AG04449 (cell line): ENCODE data around the gene ADAMTS12.

Experiments
- CTCF ChIA-PET: fragments of 350-600 bp; formaldehyde crosslinking; extraction: SDS; loops from one replicate; lab custom pipeline; 2021; ENCODE audit warnings: antibody characterized with exemption; lab: Yijun Ruan, JAX
- POLR2A ChIA-PET: fragments of 400-600, 350-600 bp; formaldehyde crosslinking; extraction: SDS; loops from one replicate; lab custom pipeline; 2020; ENCODE audit warnings: antibody characterized with exemption, inconsistent platforms; lab: Yijun Ruan, JAX
- DNase-seq: peaks from one replicate; pipeline ENCODE4 v3.0.0-alpha.2; 2010; ENCODE audit warnings: low read depth, low spot score
- H3K4me3 ChIP-seq: 2 replicates; pipeline ENCODE4 v1.5.1; 2011; ENCODE audit warnings: low read depth, mild to moderate bottlenecking, control low read depth, low read length
- CTCF ChIP-seq: IDR thresholded peaks from one replicate; pipeline ENCODE4 v1.5.1; 2011; ENCODE audit warnings: mild to moderate bottlenecking, moderate library complexity, low read length, control low read depth, inconsistent platforms; ENCODE audit not compliant: insufficient read depth; ENCODE audit errors: missing control alignments

The ADAMTS12 gene

GRCh38 chr5:33635582-33635981 is 256.2 kb downstream of the ADAMTS12 start:
- ChIA-PET POLR2A (no interaction called here), CTCF (interaction anchor here (0.9 kb wide), 1 partner anchor 13 kb away, joined by 3 read pairs; no protein-coding TSS in a partner anchor)
- no peak for DNase-seq
- TF ChIP-seq CTCF: no peak
- no peak overlapping the region for H3K4me3 ChIP-seq

- DNase-seq: no peak
- H3K4me3 ChIP-seq: no peak overlapping the region
- POLR2A ChIA-PET: no interaction called here
- CTCF ChIA-PET: no interaction called here
- no peak for TF ChIP-seq CTCF
These were observed 258.1 kb downstream of the ADAMTS12 start for GRCh38 chr5:33633699-33634098.

- ChIA-PET POLR2A (no interaction called here), CTCF (interaction anchor here (1.1 to 1.6 kb wide), 3 partner anchors 26 to 338 kb away, joined by 3 to 4 read pairs (median 3); no protein-coding TSS in a partner anchor)
- no peak for DNase-seq
- no peak overlapping the region for H3K4me3 ChIP-seq
- no peak for TF ChIP-seq CTCF
These were observed 260.0 kb downstream of the ADAMTS12 start for GRCh38 chr5:33631786-33632185.

GRCh38 chr5:33631139-33631538 is 260.7 kb downstream of the ADAMTS12 start:
- no peak for TF ChIP-seq CTCF
- DNase-seq: no peak
- ChIA-PET POLR2A (no interaction called here), CTCF (interaction anchor here (1.1 to 1.5 kb wide), 2 partner anchors 26 to 339 kb away, joined by 3 to 4 read pairs; no protein-coding TSS in a partner anchor)
- H3K4me3 ChIP-seq: no peak overlapping the region

- no peak for TF ChIP-seq CTCF
- no peak overlapping the region for H3K4me3 ChIP-seq
- POLR2A ChIA-PET: no interaction called here
- CTCF ChIA-PET: no interaction called here
- DNase-seq: no peak
These were observed 261.8 kb downstream of the ADAMTS12 start for GRCh38 chr5:33629999-33630398.

GRCh38 chr5:33628796-33629195 is 263.0 kb downstream of the ADAMTS12 start:
- POLR2A ChIA-PET: no interaction called here
- CTCF ChIA-PET: interaction anchor here (1.1 to 1.5 kb wide), 2 partner anchors 11 to 40 kb away, joined by 4 read pairs; no protein-coding TSS in a partner anchor

More at GRCh38 chr5:33628796-33629195, 263.0 kb downstream of the ADAMTS12 start:
- DNase-seq: no peak
- H3K4me3 ChIP-seq: no peak overlapping the region
- TF ChIP-seq CTCF: no peak
